Cardiac muscle cell (in vitro differentiated cells and primary cell): ENCODE data around the gene ZDHHC9. TPM values are rescaled to one million over a fixed set of nuclear protein-coding genes. Genes with fewer than 3 reads are reported as not detected.

ENCODE experiments used
- DNase-seq, 2 donors: peaks; one replicate each; pipeline versions ENCODE4 v3.0.0 to v3.0.0-alpha.2; 2010 to 2017; ENCODE audit warnings: low read depth in 1 of 2, low spot score in 1 of 2
- H3K27ac ChIP-seq: fragments of 200-600 bp; sonication (generic); 2 replicates; pipeline ENCODE4 v1.5.1; 2016
- H3K27me3 ChIP-seq: fragments of 200-600 bp; sonication (generic); 2 replicates; pipeline ENCODE4 v1.6.0; 2016; ENCODE audit warnings: control low read depth
- H3K36me3 ChIP-seq: fragments of 200-600 bp; sonication (generic); 2 replicates; pipeline ENCODE4 v1.5.1; 2016; ENCODE audit warnings: control low read depth
- H3K4me1 ChIP-seq: fragments of 200-600 bp; sonication (generic); 2 replicates; pipeline ENCODE4 v1.8.1; 2017; ENCODE audit warnings: low read depth, mild to moderate bottlenecking, mixed run types
- H3K4me3 ChIP-seq: fragments of 200-600 bp; sonication (generic); 2 replicates; pipeline ENCODE4 v1.5.1; 2016; ENCODE audit warnings: mild to moderate bottlenecking
- H3K9me3 ChIP-seq: fragments of 200-600 bp; sonication (generic); 2 replicates; pipeline ENCODE4 v1.5.1; 2017; ENCODE audit warnings: low read depth, mild to moderate bottlenecking, control low read depth
- polyA plus RNA-seq: library from polyadenylated mRNA; unstranded; fragments of >200 nt; fragmentation: Nextera tagmentation; extraction: Ambion mirVana; gene quantifications from 2 replicates; pipeline ENCODE4 v1.2.1, GENCODE V29; 2016
- total RNA-seq: library from RNA; depleted of rRNA; stranded (reverse); fragments of >200 nt; gene quantifications from 2 replicates; pipeline ENCODE4 v1.2.3, GENCODE V29; 2016
- TF ChIP-seq, protein P1 (sequence below): IDR thresholded peaks from 2 replicates; pipeline ENCODE4 v1.5.1; 2012; ENCODE audit warnings: low read depth, mild to moderate bottlenecking, low read length

Gene ZDHHC9
- total and polyA plus RNA-seq, 2 experiments from 2014 or later = 9.9 to 15.5 TPM

DNA sequence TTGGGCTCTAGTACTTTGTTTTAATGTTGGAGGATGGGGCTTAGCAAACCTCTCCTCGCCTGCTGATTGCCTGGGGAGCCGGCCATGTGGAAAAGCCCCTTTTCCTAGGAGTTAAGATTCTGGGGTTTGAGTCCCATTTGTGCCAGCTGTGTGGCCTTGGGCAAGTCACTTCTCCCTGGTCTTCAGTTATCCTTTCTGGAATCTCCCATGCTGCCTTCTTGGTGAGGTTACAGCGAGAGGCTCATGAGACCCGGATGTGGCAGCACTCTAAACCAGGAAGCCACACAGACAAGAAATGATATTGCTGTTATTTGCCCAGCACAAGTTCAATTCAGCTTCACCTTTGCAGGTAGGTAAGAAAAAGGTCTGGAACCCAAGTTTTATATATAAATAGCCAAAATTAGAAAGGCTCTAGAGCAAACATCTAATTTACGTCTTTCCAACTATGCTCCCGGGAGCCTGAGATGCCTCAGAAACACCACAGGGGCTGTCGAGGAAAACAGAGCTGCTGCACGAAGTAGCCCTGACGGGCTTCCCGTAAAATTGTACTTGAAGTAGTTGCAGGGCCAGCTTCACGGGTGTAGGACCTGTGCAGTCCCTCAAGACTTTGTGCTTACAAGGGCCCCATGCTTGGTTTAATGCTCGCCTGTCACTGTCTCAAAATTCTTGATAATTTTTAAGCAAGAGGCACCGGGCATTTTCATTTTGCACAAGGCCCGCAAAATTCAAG is 72.3 kb downstream of the ZDHHC9 start:
- no peak for DNase-seq
- H3K27me3 ChIP-seq = no peaks in the 10 kb centered on the region
- TF ChIP-seq, protein P1, sequence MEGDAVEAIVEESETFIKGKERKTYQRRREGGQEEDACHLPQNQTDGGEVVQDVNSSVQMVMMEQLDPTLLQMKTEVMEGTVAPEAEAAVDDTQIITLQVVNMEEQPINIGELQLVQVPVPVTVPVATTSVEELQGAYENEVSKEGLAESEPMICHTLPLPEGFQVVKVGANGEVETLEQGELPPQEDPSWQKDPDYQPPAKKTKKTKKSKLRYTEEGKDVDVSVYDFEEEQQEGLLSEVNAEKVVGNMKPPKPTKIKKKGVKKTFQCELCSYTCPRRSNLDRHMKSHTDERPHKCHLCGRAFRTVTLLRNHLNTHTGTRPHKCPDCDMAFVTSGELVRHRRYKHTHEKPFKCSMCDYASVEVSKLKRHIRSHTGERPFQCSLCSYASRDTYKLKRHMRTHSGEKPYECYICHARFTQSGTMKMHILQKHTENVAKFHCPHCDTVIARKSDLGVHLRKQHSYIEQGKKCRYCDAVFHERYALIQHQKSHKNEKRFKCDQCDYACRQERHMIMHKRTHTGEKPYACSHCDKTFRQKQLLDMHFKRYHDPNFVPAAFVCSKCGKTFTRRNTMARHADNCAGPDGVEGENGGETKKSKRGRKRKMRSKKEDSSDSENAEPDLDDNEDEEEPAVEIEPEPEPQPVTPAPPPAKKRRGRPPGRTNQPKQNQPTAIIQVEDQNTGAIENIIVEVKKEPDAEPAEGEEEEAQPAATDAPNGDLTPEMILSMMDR = no peak
- H3K9me3 ChIP-seq = no peaks in the 10 kb centered on the region
- no peak overlapping the region for H3K27ac ChIP-seq
- no peaks in the 10 kb centered on the region for H3K4me1 ChIP-seq
- no peaks in the 10 kb centered on the region for H3K36me3 ChIP-seq
- no peak overlapping the region for H3K4me3 ChIP-seq

DNA sequence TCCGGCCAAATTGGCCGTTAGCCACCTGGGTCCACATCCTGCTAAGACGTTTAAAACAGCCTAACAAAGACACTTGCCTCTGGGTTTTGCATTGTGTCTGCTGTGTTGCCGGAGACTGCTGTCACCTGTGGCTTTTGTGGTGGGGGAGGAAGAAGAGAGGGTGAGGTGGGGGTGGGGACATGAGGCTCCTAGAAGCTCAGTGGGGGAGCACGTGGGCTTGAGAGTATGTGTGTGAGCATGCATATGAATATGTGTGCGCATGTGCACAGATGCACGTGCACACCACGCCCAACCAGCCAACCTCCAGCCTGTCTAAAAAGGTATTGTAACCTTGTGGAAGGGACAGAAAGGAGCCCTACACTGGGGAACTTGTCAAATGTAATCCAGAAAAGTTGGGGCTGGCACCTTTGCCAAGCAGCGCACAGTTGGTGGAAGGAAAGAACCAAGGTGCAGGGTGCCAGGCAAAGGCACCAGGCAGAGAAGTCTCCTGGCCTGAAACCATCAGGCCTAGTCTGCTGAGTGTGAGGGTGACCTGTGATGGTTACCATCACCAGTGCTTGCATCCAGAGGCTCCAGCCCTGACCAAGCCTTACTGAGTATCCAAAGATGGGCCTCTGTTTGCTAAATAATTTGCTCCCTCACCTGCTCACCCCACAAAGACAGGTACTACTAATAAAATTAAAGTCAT is 74.1 kb downstream of the ZDHHC9 start:
- Histone ChIP-seq H3K27ac (no peak overlapping the region), H3K9me3 (no peaks in the 10 kb centered on the region), H3K4me3 (no peak overlapping the region), H3K36me3 (no peaks in the 10 kb centered on the region), H3K27me3 (no peaks in the 10 kb centered on the region), H3K4me1 (no peaks in the 10 kb centered on the region)
- TF ChIP-seq, protein P1 = no peak
- DNase-seq = no peak

DNA sequence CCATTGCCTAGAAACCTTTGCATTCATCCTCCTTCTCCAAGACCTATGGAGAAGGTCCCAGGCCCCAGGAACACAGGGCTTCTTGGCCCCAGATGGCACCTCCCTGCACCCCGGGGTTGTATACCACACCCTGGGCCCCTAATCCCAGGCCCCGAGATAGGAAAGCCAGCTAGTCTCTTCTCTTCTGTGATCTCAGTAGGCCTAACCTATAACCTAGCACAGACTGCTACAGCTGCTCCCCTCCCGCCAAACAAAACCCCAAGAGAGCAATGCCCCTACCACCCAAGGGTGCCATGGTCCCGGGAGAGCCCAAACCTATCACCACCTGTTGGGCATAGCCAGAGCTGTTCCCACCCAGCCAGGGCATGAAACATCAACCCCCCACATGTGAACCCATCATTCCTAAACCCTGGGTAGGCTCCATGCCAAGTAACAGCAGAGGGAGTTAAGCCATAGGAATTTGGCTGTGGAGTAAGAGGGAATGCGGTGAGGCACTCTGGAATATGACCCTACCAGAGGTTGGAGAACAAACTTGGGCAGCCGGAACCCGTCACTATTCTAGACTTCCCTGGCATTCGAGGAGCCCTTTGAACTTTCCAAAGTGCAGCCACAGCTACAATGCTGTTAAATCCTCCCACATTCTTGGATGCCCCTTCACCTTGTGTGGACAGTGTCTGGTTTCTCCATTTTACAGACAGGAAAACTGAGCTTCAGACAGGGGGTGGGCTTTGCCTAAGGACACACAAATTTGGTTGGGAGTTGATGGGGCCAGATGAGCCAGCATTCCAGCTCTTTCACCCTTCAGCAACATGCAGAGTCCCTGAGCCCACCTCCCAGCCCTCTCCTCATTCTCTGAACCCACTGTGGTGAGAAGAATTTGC is 74.9 kb downstream of the ZDHHC9 start:
- TF ChIP-seq, protein P1 = no peak
- DNase-seq = peak in 1 of 2 donors; percentile 75
- H3K27ac ChIP-seq = no peak overlapping the region
- H3K9me3 ChIP-seq = no peaks in the 10 kb centered on the region
- H3K36me3 ChIP-seq = no peaks in the 10 kb centered on the region
- H3K4me3 ChIP-seq = no peak overlapping the region
- no peaks in the 10 kb centered on the region for H3K4me1 ChIP-seq
- no peaks in the 10 kb centered on the region for H3K27me3 ChIP-seq

DNA sequence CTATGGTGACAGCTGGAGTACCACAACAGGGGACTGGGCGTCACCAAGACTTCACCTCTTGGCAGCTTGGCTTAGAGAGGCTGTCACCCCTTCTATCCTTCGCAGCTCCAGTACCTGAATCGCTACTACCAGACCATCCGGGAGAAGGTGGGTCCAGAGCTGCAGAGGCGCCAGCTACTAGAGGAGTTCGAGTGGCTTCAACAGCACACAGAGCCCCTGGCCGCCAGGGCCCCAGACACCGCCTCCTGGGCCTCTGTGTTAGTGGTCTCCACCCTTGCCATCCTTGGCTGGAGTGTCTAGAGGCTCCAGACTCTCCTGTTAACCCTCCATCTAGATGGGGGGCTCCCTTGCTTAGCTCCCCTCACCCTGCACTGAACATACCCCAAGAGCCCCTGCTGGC is 75.5 kb downstream of the ZDHHC9 start:
- Histone ChIP-seq H3K9me3 (no peaks in the 10 kb centered on the region), H3K4me1 (no peaks in the 10 kb centered on the region), H3K4me3 (no peak overlapping the region), H3K36me3 (no peaks in the 10 kb centered on the region), H3K27ac (no peak overlapping the region), H3K27me3 (no peaks in the 10 kb centered on the region)
- TF ChIP-seq, protein P1 = no peak
- DNase-seq = no peak

DNA sequence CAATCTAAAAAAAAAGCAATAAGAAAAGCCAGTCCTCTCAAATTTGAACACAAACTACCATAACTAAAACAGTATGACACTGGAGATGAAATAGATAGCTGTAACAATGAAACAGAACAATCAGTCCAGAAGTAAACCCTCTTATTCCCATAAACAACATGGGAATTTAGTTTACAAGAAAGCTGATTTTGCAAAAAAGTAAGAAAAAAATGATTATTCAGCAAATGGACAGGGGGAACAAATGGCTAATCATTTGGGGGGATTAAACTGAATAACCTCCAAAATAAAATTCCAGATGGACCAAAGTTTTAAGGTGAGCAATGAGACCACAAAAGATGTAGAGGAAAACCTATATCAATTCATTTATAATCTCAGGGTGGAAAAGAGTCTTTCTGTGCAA is 80.0 kb downstream of the ZDHHC9 start:
- DNase-seq = no peak
- Histone ChIP-seq H3K27ac (no peak overlapping the region), H3K36me3 (no peaks in the 10 kb centered on the region), H3K27me3 (no peaks in the 10 kb centered on the region), H3K4me3 (no peak overlapping the region), H3K9me3 (no peaks in the 10 kb centered on the region), H3K4me1 (no peaks in the 10 kb centered on the region)
- TF ChIP-seq, protein P1 = no peak
